Iris pigment epithelial cell (primary cell): ENCODE results near the gene CDC42BPA.
"Not testable (repeated sequence)": the region's sequence is repeated elsewhere in the genome, so short reads cannot be mapped to it uniquely, and the experiment has no call there.

Experiments
- DNase-seq: peaks from one replicate; pipeline ENCODE4 v3.0.0-alpha.2; 2011; ENCODE audit warnings: low read depth

The CDC42BPA gene

GRCh38 chr1:227192163-227192562, 126.1 kb downstream of the CDC42BPA start:
- DNase-seq = peak; percentile 95

GRCh38 chr1:227191607-227192006, 126.7 kb downstream of the CDC42BPA start:
- no peak for DNase-seq

DNA sequence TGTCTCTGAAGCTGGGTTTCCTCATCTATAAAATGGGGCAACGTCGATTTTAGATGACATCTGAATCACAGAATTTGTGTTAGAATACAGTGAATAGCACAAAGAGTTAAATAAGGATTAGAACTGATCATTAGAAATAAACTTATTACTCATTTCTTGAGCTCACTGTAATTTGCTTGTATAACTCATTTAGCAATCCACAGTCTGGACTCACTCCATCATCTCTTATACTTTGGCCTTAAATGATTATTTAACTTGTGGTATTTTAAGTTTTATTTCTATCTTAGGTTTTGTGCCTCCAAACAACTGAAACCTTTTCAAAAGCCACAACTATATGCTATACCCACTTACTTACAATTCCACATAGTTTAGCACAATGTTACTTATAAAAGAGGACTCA, 128.0 kb downstream of the CDC42BPA start:
- no peak for DNase-seq

GRCh38 chr1:227185291-227185690, 133.0 kb downstream of the CDC42BPA start:
- DNase-seq = no peak

- DNase-seq = no peak
These were observed 136.3 kb downstream of the CDC42BPA start for GRCh38 chr1:227182012-227182411.

GRCh38 chr1:227175611-227176010, 142.7 kb downstream of the CDC42BPA start:
- no peak for DNase-seq

DNA sequence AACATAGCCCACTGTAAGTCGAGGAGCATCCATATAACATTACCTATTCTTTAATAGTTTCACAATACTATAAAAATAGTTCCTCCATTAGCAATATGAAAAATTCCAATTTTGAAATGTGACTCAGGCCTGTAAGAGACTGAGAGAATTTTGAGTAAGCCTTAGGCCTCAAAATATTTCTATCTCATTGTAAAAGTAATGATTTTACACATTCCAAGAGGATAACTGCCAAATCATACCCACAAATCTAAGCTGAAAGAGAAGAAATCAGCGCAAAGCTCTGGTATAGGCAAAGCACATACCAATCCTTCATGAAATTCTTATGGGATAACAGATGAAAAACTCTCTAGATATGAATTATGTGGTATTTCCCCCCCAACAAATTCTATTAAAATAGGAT, 144.1 kb downstream of the CDC42BPA start:
- peak; percentile 76 for DNase-seq

DNA sequence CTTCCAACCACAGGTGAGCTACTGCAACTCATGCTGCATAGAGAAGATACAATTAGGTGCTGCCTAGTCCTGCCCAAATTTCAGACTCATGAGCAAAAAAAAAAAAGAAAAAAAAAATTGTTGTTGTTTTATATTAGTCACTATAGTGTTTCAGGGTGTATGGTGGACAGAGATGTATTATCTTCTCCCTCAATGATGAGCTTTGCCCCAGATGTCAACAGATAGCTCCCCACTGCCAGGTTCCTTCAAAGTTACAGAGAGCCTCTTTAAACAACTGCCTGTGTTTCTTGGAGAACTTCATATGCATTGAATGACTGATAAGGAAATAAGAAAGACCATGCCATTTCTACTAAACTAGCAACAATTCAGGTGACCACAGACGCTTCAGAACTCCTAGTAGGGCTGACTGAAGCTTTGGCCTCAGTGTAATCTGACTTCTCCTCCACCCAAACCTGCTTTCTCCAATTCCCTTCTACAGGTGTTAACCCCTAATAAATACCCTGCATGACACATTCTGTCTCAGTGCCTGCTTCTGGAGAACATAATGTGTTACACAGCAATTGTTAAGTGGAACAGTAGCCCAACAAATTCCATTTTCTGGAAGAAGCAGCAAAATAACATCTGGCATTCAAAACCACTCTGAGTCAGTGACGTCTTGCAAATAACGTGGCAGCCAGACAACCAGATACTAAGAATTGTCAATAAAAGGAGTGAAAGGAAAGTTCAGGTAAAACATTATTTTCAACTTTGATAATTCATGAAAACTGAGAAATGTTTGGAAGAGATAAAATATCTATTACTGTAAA, 147.7 kb downstream of the CDC42BPA start:
- DNase-seq = peak; percentile 51

DNA sequence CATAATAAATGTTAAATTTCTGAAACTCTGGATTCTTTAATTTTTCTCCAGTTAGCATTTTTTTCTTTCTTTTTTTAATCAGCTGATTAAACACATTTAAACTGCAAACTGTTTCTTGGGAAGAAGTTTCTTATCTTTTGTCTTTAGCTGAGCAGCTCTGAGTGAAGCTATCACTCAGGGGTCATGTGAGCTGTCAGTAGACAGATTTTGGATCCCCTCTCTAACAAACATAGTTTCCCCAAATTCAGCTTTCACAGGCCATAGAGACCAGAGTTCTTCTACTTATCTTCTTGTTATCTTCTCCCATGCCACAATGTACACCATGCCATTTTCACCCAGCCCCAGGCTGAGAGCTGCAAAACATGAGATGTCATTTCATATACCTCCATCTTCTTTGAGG, 148.9 kb downstream of the CDC42BPA start:
- no peak for DNase-seq

DNA sequence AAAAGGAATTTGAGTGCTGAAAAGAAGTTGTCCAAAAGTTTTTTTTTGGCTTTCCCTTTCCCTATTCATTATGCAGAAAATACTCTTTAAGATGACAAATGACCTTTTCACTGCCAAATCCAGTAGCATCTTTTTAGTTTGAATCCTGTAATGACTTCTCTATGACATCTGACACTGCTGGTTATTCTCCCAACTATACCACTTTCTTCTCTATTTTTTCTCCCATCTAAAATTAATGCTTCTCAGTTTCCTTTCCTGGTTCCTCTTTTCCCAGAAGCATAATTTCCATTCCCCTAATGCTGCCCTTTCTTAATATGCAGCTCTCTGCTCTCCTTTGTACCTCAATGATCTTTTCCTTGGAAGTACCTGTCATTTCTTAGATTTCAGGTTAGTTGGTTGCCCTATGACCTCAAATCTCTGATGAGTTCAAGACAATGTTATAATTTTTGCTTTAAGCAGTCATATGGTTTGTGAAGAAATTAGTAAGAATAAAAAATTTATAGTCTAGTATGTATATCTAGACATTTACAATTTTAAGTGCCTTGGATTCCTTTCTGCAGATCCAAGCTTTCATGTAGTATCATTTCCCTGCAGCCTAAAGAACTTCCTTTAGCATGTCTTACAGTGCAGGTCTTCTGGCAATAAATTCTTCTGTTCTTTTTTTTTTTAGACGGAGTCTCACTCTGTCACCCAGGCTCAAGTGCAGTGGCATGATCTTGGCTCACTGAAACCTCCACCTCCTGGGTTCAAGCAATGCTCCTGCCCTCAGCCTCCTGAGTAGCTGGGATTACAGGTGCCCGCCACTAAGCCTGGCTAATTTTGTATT, 150.8 kb downstream of the CDC42BPA start:
- DNase-seq = no peak

DNA sequence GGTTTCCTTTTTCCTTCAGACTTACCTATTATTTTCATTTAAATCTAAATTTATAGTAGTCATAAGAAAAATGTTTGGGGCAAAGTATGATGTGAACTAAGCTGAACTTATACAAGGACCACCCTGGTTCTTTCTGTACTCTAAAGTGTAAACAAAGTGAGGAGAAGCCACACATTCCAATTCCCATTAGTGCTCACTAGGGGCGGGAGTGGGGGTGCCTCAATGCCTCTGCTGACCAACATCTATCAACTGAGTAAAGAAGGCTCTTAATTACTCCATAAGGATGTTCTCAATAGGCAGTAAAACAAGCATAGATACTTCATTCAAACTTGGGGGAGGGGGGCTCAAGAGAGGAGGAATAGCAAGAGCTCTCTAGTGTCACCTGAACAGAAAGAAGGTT, 151.7 kb downstream of the CDC42BPA start:
- no peak for DNase-seq

DNA sequence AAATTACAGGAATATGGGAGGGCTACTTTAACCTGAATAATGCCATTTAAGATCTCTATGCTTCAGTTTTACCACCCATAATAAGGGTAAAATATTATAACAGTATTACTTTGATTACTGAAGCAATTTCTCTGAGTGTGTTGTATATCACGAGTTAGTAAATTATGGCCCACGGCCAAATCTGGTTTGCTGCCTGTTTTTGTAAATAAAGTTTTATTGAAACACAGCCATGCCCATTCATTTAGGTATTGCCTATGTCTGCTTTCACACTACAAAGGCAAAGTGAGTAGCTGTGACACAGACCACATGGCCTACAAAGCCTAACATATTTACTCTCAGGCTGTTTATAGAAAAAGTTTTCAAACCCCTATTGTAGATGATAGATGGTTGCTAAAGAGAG, 156.8 kb downstream of the CDC42BPA start:
- no peak for DNase-seq

GRCh38 chr1:227156520-227156919, 161.8 kb downstream of the CDC42BPA start:
- DNase-seq = no peak

GRCh38 chr1:227155688-227156087, 162.6 kb downstream of the CDC42BPA start:
- no peak for DNase-seq

DNA sequence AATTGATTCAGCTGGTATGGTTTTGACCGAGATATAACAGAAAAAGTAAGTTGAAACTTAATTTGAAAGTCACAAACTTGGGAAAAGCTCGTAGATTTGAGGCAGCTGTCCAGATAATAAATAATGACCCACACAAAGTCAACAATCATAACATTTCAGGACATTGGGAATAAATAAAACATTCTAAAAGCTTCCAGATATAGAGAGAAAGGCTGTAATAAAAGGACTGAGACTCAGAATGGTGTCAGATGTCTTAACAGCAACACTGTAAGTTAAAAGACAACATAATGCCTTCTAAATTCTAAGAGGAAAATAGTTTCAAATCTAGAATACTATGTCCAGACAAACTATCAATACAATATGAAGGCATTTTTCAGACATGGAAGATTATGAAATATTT, 163.3 kb downstream of the CDC42BPA start:
- no peak for DNase-seq

- DNase-seq = no peak
These were observed 165.8 kb downstream of the CDC42BPA start for GRCh38 chr1:227152525-227152924.

DNA sequence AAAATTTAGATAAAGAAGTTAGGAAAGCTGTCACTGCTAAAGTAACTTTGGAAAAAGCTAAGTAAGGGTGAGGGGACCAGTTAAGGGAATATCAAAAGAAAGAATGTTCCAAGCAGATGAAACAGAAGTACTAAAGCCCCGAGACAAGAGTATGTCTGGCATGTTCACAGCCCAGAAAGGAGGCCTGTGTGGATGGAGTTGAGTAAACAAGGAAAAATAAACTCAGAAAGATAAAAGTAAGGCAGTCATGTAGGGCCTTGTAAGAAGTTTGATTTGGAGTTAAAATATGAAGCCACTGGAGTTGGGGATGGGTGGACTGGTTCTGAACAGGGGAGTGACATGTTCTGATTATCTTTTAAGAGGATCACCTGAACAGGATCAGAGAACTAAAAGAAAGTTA, 177.9 kb downstream of the CDC42BPA start:
- DNase-seq = peak; percentile 58

DNA sequence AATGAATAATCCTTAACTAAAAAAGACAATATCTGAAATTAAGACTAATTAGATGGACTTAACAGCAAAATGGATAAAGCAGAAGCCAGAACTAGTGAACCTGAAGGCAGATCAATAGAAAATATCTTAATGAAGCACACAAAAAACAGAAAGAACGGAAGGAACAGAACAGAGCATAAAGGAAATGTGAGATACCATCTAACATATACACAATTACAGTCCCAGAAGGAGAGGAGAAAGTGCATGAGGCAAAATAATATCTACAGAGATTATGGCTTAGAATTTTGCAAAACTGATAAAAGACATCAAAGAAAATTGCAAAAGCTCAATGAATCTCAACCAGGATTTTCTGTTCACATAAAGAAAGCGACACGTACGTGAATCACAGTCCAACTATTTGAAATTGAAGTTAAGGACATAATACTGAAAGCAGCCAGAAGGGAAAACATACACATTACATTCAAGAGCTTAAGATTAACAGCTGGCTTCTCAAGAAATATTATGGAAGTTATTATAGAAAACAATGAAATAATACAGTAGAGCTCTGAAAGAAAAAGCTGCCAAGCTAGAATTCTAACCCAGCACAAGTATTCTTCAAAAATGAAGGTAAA, 182.0 kb downstream of the CDC42BPA start:
- DNase-seq = peak; percentile 77

GRCh38 chr1:227134686-227135314, 183.5 kb downstream of the CDC42BPA start:
- peak; percentile 64 for DNase-seq

DNA sequence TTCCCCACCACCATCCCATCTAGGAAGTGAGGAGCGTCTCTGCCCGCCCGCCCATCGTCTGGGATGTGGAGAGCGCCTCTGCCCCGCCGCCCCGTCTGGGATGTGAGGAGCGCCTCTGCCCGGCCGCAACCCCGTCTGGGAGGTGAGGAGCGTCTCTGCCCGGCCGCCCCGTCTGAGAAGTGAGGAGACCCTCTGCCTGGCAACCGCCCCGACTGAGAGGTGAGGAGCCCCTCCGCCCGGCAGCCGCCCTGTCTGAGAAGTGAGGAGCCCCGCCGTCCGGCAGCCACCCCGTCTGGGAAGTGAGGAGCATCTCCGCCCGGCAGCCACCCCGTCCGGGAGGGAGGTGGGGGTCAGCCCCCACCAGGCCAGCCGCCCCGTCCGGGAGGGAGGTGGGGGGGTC, 185.6 kb downstream of the CDC42BPA start:
- not testable (repeated sequence) for DNase-seq

- DNase-seq = peak; percentile 70
These were observed 187.1 kb downstream of the CDC42BPA start for GRCh38 chr1:227131193-227131592.

- DNase-seq = no peak
These were observed 190.4 kb downstream of the CDC42BPA start for GRCh38 chr1:227127891-227128290.
